IPS-18c (cell line): ENCODE results near the gene ACTR10.

Experiments
- H3K4me3 ChIP-seq: 2 replicates; pipeline ENCODE4 v1.7.0; 2013; ENCODE audit warnings: low read depth, mild to moderate bottlenecking, low read length, moderate library complexity; ENCODE audit not compliant: insufficient read depth
- H3K9me3 ChIP-seq: one replicate; pipeline ENCODE4 v1.6.1; 2013; ENCODE audit warnings: mild to moderate bottlenecking, low read length, moderate library complexity; ENCODE audit not compliant: control insufficient read depth, insufficient read depth

Gene ACTR10

GRCh38 chr14:58270628-58271027 lies 70.7 kb downstream of the ACTR10 start:
- Histone ChIP-seq H3K4me3 (no peak overlapping the region), H3K9me3 (no peaks in the 10 kb centered on the region)

GRCh38 chr14:58272588-58273372 lies 72.8 kb downstream of the ACTR10 start:
- Histone ChIP-seq H3K9me3 (no peaks in the 10 kb centered on the region), H3K4me3 (no peak overlapping the region)

GRCh38 chr14:58274881-58275280 lies 74.9 kb downstream of the ACTR10 start:
- no peaks in the 10 kb centered on the region for H3K9me3 ChIP-seq
- no peak overlapping the region for H3K4me3 ChIP-seq

- H3K9me3 ChIP-seq, result no peaks in the 10 kb centered on the region
- H3K4me3 ChIP-seq, result no peak overlapping the region
Measured at GRCh38 chr14:58275527-58276190, 75.7 kb downstream of the ACTR10 start.

GRCh38 chr14:58276208-58276607 lies 76.3 kb downstream of the ACTR10 start:
- H3K4me3 ChIP-seq, result no peak overlapping the region

GRCh38 chr14:58278177-58278576 lies 78.2 kb downstream of the ACTR10 start:
- Histone ChIP-seq H3K4me3 (no peak overlapping the region), H3K9me3 (no peaks in the 10 kb centered on the region)

More at GRCh38 chr14:58276208-58276607, 76.3 kb downstream of the ACTR10 start:
- no peaks in the 10 kb centered on the region for H3K9me3 ChIP-seq

GRCh38 chr14:58280954-58281787 lies 81.2 kb downstream of the ACTR10 start:
- Histone ChIP-seq H3K4me3 (no peak overlapping the region), H3K9me3 (no peaks in the 10 kb centered on the region)

GRCh38 chr14:58281969-58282368 lies 82.0 kb downstream of the ACTR10 start:
- Histone ChIP-seq H3K9me3 (no peaks in the 10 kb centered on the region), H3K4me3 (no peak overlapping the region)

- Histone ChIP-seq H3K4me3 (no peak overlapping the region), H3K9me3 (no peaks in the 10 kb centered on the region)
Measured at GRCh38 chr14:58282925-58283593, 83.1 kb downstream of the ACTR10 start.

- no peak overlapping the region for H3K4me3 ChIP-seq
- H3K9me3 ChIP-seq, result no peaks in the 10 kb centered on the region
Measured at GRCh38 chr14:58283730-58284129, 83.8 kb downstream of the ACTR10 start.

GRCh38 chr14:58285132-58285531 lies 85.2 kb downstream of the ACTR10 start:
- Histone ChIP-seq H3K4me3 (no peak overlapping the region), H3K9me3 (no peaks in the 10 kb centered on the region)
